Testis (tissue), 3 donors: ENCODE results near the gene NIPAL1. TPM values are rescaled to one million over a fixed set of nuclear protein-coding genes. Genes with fewer than 3 reads are reported as not detected.

Experiments used
- DNase-seq: peaks from one replicate; pipeline ENCODE4 v3.0.0-alpha.2; 2019
- H3K27ac ChIP-seq, 2 donors: fragments of 200-600 bp; sonication (generic); one replicate each; pipeline ENCODE4 v1.5.1; 2019
- H3K27me3 ChIP-seq: fragments of 200-600 bp; sonication (generic); one replicate; pipeline ENCODE4 v1.5.1; 2019
- H3K36me3 ChIP-seq: fragments of 200-600 bp; sonication (generic); one replicate; pipeline ENCODE4 v1.5.1; 2017; ENCODE audit warnings: low read depth; ENCODE audit errors: missing control alignments
- H3K4me1 ChIP-seq: fragments of 200-600 bp; sonication (generic); one replicate; pipeline ENCODE4 v1.5.1; 2019
- H3K4me3 ChIP-seq, 2 donors: fragments of 200-600 bp; sonication (generic); one replicate each; pipeline ENCODE4 v1.5.1; 2017 to 2019
- H3K9me3 ChIP-seq: fragments of 200-600 bp; sonication (generic); one replicate; pipeline ENCODE4 v1.5.1; 2017
- CTCF ChIP-seq, 3 experiments: fragments of 450-650 bp in 2 of 3; fragments of 200-600 bp in 1 of 3; sonication (generic) in 1 of 3; IDR thresholded peaks; one replicate each; pipeline ENCODE4 v1.5.1; 2016 to 2019; ENCODE audit warnings: antibody characterized with exemption in 3 of 3, mild to moderate bottlenecking in 2 of 3, moderate library complexity in 1 of 3
- POLR2A ChIP-seq: fragments of 450-650 bp; IDR thresholded peaks from one replicate; pipeline ENCODE4 v1.6.1; 2017; ENCODE audit warnings: antibody characterized with exemption, mild to moderate bottlenecking, moderate library complexity
- WGBS, 2 donors: methylation state at CpG; one replicate each; pipeline ENCODE4 v1.1.5; 2018; 5-methylcytosine and 5-hydroxymethylcytosine counted together
- intact Hi-C: fragments of 100-400 bp; cut with DNase I; formaldehyde crosslinking; loops from one replicate; pipeline ENCODE4 v1.15.1; 2023; ENCODE audit warnings: low total_unique reads
- polyA plus RNA-seq: library from polyadenylated mRNA; stranded (reverse); fragments of 350-450 nt; fragmentation: Illumina TruSeq; extraction: RNeasy Lipid Tissue Mini Kit (QIAGEN cat#74804); gene quantifications from one replicate; pipeline ENCODE4 v1.2.3, GENCODE V29; 2014; ENCODE audit warnings: low read depth, low replicate concordance; ENCODE audit not compliant: insufficient read depth
- total RNA-seq, 2 donors: library from RNA; depleted of rRNA; stranded (reverse); fragments of >200 nt; gene quantifications; one replicate each; pipeline ENCODE4 v1.2.3, GENCODE V29; 2016

NIPAL1 gene
- total and polyA plus RNA-seq, 3 donors from 2014 or later: 0.79 to 3.2 (median 2.3) TPM

GRCh38 chr4:48041535-48042137 lies 25.1 kb downstream of the NIPAL1 start:
- TF ChIP-seq POLR2A (no peak), CTCF (IDR thresholded peaks at IDR 0.05) (no peak)
- Histone ChIP-seq H3K27ac (no peak overlapping the region), H3K9me3 (no peaks in the 10 kb centered on the region), H3K36me3 (no peaks in the 10 kb centered on the region), H3K4me1 (no peaks in the 10 kb centered on the region), H3K4me3 (no peak overlapping the region), H3K27me3 (no peaks in the 10 kb centered on the region)
- no peak for DNase-seq
- intact Hi-C loops: no loop called here
- 73 to 88% methylated on average over 4 of the region's 4 CpGs for WGBS, 2 donors

DNA sequence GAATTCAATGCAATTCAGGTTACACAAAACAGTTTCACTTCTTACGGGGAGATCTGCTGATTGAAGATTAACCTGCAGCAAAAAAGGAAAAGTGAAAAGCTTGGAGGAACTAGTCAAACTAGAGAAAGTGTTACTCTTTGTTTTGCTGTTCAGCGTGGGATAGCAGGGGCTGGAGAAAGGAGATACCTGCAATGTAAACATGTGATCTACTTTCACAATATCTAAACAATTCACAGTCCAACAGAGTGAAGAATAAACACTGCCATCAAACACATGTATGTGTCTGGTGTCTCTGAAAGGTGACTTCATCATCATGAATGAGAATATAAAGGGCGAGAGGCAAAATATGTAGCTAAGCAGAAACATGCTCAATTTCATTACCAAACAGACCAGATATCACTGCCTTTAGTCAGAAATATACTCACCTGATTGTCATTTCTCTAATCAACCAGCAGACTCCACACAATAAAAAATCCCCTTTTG lies 26.4 kb downstream of the NIPAL1 start:
- no peaks in the 10 kb centered on the region for H3K9me3 ChIP-seq
- no peaks in the 10 kb centered on the region for H3K4me1 ChIP-seq
- intact Hi-C loops: no loop called here
- DNase-seq: no peak
- no peak overlapping the region for H3K4me3 ChIP-seq
- no peak for TF ChIP-seq CTCF (IDR thresholded peaks at IDR 0.05)
- TF ChIP-seq POLR2A: no peak
- H3K36me3 ChIP-seq: no peaks in the 10 kb centered on the region
- H3K27ac ChIP-seq: no peak overlapping the region
- no peaks in the 10 kb centered on the region for H3K27me3 ChIP-seq
- 61 to 72% methylated on average over 3 of the region's 3 CpGs for WGBS, 2 donors

DNA sequence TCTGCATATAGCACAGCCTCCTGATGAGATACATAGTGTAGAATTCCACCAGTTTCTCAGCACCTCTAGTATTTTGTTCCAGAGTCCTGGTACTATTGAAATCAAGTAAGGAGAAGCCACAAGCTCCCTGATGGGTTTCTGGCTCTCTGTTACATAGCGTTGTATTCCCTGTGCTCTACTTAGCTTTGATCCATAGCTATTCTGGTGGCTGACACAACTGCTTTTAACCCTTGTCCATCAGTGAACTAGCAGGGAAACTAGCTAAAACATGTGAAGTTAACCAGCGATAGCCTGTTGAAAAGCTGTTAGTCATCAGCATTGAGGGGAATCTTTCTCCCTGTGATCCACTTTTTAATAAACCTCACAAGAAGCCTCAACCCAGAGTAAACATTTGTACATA lies 26.9 kb downstream of the NIPAL1 start:
- H3K9me3 ChIP-seq: no peaks in the 10 kb centered on the region
- DNase-seq: no peak
- WGBS, 2 donors: 74 to 83% methylated on average over 2 of the region's 2 CpGs
- H3K27me3 ChIP-seq: no peaks in the 10 kb centered on the region
- no peak overlapping the region for H3K4me3 ChIP-seq
- H3K4me1 ChIP-seq: no peaks in the 10 kb centered on the region
- TF ChIP-seq CTCF (IDR thresholded peaks at IDR 0.05): no peak
- TF ChIP-seq POLR2A: no peak
- H3K27ac ChIP-seq: no peak overlapping the region
- H3K36me3 ChIP-seq: no peaks in the 10 kb centered on the region
- intact Hi-C loops: no loop called here

DNA sequence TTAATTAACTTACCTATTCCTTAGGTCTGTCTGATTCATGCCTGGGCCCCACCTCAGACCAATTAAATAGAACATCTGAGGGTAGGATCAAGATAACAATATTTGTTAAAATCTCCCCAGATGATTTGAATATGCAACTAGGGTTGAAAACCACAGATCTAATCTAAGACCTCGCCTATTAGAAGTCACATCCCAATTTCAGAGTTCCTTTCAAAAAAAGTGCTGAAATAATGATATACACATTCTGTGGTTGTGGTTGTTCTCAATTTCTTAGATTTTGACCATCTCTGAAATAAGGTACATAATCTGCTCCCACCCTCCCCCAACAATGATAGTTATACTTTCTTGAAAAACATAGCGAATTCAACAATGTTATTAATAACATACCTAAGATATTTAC lies 27.7 kb downstream of the NIPAL1 start:
- 80 to 94% methylated on average over 2 of the region's 2 CpGs for WGBS, 2 donors
- Histone ChIP-seq H3K9me3 (no peaks in the 10 kb centered on the region), H3K4me1 (no peaks in the 10 kb centered on the region), H3K27ac (no peak overlapping the region), H3K4me3 (no peak overlapping the region), H3K27me3 (no peaks in the 10 kb centered on the region), H3K36me3 (no peaks in the 10 kb centered on the region)
- intact Hi-C loops: no loop called here
- no peak for TF ChIP-seq CTCF (IDR thresholded peaks at IDR 0.05)
- TF ChIP-seq POLR2A: no peak
- no peak for DNase-seq

- no peak for TF ChIP-seq POLR2A
- no peak for TF ChIP-seq CTCF (IDR thresholded peaks at IDR 0.05)
- 68 to 80% methylated on average over 3 of the region's 3 CpGs for WGBS, 2 donors
- Histone ChIP-seq H3K27ac (no peak overlapping the region), H3K36me3 (no peaks in the 10 kb centered on the region), H3K27me3 (no peaks in the 10 kb centered on the region), H3K4me1 (no peaks in the 10 kb centered on the region), H3K4me3 (no peak overlapping the region), H3K9me3 (no peaks in the 10 kb centered on the region)
- intact Hi-C loops: no loop called here
- DNase-seq: no peak
Measured at GRCh38 chr4:48046059-48046458, 29.5 kb downstream of the NIPAL1 start.
